ENCODE measurements around the gene TMPRSS6. TPM values are rescaled to one million over a fixed set of nuclear protein-coding genes. Genes with fewer than 3 reads are reported as not detected.

TMPRSS6 gene
- total RNA-seq, 1 experiment from 2014 or later: not detected

Other genes starting within 250 kb of the TMPRSS6 start
- not detected in 2 replicates for gene NCF4, start 248.7 kb downstream of the TMPRSS6 start, total RNA-seq (2014; rRNA removed)
- not detected in 2 replicates for gene CSF2RB, start 196.1 kb downstream of the TMPRSS6 start, total RNA-seq (2014; rRNA removed)
- gene TST, start 90.3 kb downstream of the TMPRSS6 start, total RNA-seq (2014; rRNA removed): 17.6 and 18.4 TPM in 2 replicates
- 46.4 and 61.3 TPM in 2 replicates for gene MPST, start 90.0 kb downstream of the TMPRSS6 start, total RNA-seq (2014; rRNA removed)
- gene KCTD17, start 58.0 kb downstream of the TMPRSS6 start, total RNA-seq (2014; rRNA removed): 34.0 and 35.1 TPM in 2 replicates
- gene IL2RB, start 40.2 kb upstream of the TMPRSS6 start, total RNA-seq (2014; rRNA removed): not detected in 2 replicates
- 2.2 and 3.2 TPM in 2 replicates for gene C1QTNF6, start 78.5 kb upstream of the TMPRSS6 start, total RNA-seq (2014; rRNA removed)
- gene SSTR3, start 102.8 kb upstream of the TMPRSS6 start, total RNA-seq (2014; rRNA removed): not detected in 2 replicates
- gene RAC2, start 134.6 kb upstream of the TMPRSS6 start, total RNA-seq (2014; rRNA removed): 0.69 and 1.1 TPM in 2 replicates
- not detected in 2 replicates for gene CYTH4, start 172.8 kb upstream of the TMPRSS6 start, total RNA-seq (2014; rRNA removed)

All from LHCN-M2 (cell line).